Measurements from ENCODE around the gene CCDC170.

The CCDC170 gene

DNA sequence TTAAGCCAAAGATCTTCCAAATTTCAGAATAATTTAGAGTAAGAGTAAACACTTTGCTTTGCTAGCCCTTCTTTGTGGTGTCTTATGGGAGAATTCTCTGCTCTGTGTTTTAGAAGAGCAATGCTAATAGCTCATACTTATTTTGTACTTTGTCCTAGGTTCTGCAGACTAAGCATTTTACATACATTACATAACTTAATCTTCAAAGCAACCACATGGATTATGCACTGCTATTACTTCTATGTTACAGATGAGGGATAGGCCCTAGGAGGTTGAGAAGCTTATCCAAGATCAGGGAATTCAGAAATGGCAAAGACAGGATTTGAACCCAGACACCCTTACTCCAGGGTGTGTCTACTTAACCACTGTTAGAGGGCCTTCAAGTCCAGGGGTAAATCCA lies 9.8 kb upstream of the CCDC170 start:
- TF ChIP-seq, protein P1, sequence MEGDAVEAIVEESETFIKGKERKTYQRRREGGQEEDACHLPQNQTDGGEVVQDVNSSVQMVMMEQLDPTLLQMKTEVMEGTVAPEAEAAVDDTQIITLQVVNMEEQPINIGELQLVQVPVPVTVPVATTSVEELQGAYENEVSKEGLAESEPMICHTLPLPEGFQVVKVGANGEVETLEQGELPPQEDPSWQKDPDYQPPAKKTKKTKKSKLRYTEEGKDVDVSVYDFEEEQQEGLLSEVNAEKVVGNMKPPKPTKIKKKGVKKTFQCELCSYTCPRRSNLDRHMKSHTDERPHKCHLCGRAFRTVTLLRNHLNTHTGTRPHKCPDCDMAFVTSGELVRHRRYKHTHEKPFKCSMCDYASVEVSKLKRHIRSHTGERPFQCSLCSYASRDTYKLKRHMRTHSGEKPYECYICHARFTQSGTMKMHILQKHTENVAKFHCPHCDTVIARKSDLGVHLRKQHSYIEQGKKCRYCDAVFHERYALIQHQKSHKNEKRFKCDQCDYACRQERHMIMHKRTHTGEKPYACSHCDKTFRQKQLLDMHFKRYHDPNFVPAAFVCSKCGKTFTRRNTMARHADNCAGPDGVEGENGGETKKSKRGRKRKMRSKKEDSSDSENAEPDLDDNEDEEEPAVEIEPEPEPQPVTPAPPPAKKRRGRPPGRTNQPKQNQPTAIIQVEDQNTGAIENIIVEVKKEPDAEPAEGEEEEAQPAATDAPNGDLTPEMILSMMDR (IDR thresholded peaks at IDR 0.05) = no peak

DNA sequence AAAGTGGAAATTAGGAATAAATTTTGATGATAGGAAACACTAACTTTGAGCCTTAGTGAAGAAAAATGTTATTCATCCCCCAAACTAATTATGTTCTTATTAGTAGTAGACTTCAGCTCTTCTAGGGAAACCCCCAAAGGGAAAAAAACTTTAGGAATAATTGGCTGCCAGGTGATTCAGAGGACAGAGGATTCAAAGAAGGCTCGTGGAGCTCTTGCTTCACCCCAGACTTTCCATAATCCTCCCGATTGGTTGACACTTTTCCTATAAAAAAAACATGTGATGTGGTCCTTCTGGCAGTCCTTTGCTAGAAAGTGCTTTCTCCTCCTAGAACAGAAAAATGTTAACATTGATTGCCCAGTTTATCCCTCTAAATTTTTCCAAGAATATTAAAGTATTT lies 5.6 kb upstream of the CCDC170 start:
- TF ChIP-seq, protein P1 (IDR thresholded peaks at IDR 0.05) = no peak

DNA sequence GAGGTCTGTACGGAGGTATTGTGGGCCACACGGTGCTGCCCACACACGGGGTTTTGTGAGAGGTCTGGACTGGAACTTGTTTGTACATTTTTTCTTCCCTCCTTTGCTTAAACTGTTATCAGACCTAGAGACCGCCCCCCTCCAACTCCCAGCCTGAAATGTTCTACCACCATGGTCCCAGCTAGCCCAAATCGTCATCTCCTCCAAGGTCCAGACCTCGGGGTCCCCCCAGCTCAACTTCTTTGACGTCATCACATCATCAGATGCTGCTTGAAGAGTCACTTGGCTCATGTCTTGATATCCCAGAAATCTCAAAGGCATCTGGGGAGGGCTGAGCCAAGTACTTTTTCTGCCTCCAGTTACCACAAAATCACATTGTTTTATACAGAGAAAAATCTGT lies 2.8 kb upstream of the CCDC170 start:
- TF ChIP-seq, protein P1 (IDR thresholded peaks at IDR 0.05) = no peak

DNA sequence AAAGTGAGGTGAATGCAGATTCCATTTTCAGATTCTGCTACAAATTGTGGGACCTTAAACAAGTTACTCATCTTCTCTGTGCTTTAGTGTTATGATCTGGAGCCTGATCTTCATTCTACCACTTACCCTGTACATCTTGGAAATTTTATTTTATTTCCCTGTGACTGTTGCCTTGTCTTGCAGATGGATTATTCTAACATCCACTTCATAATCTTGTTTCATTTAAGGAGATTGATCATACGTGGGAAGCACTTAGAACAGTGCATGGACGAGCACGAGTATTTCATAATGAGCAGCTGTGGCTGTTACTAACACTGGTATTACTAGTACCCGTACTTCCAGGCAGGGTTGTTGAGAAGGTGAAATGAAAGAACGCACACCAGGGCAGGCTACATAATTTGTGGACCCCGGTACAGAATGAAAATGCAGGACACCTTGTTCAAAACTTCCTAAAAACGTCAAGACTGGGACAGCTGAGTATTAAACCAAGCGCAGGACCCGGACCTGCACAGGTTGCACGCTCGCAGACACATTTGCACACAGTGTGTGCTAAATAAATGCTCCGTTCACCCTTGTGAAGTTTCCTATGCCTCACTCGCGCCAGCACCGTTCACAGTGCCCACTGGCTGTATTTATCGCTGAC lies 535 bp upstream of the CCDC170 start:
- TF ChIP-seq, protein P1 (IDR thresholded peaks at IDR 0.05) = no peak

DNA sequence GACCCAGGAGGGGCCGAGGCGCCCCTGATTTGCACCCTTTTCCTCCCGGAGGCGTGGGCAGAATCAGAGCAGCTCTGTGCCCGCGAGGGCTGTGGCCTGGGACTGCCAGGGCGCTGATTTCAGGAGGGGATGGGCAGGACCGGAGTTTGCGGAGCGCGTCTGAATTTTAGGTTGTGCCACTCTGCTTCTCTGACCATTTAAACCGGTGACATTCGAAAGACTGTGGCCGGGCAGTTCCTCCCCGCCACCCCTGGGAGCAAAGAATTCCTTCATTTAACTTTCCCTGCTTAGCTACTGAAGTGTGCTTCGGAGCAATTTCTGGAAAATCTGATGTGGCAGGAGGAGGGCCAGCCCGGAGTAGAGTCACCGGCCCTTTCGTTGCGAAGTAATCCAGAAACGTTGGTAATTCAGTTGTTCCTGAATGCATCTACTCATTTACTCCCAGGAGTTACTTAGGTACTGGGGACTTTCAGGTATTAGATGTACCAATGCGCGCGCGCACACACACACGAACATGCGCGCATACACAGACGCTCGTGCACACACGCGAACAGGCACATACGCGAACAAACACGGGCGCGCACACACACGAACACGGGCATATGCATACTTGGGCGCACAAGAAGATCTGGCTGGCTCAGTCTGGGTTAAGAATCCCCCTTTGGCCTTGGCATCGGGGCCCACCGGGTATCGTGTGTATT lies 568 bp downstream of the CCDC170 start:
- TF ChIP-seq, protein P1 (IDR thresholded peaks at IDR 0.05) = no peak

DNA sequence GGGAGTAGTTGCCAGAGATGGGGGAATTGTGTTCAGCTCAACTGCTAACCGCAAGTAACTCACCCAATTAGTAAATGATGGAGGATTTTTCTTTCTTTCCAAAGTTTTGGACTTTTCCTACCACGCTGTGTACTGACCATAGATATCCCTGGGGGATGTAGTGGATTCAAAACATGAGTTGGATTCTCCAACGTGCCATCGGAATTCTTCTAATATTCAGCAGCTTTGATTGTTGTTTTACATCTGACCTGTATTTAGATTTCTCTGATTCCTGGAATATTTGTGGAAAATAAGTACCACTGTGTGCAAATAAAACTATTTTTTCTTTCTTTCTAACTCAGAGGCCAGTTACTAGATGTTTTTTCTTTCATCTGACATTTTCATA lies 1.1 kb downstream of the CCDC170 start:
- TF ChIP-seq, protein P1 (IDR thresholded peaks at IDR 0.05) = no peak

DNA sequence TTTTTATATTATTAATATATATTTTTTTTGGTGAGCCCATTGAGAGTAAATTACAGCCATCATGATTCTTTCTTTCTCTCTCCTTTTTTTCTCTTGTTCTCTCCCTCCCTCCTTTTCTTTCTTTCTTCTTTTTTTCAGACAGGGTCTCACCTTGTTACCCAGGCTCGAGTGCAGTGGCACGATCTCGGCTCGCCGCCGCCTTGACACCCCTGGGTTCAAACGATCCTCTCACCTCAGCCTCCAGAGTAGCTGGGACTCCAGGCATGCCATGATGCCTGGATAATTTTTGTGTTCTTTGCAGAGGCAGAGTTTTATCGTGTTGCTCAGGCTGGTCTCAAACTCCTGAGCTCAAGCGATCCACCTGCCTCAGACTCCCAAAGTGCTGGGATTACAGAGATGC lies 1.6 kb downstream of the CCDC170 start:
- TF ChIP-seq, protein P1 (IDR thresholded peaks at IDR 0.05) = no peak

Measured in LNCAP (cell line).